IMR-90 (cell line): ENCODE results near the gene IL23A.

ENCODE experiments used
- BHLHE40 ChIP-seq: fragments of 150-350 bp; IDR thresholded peaks from 2 replicates; pipeline ENCODE4 v1.6.1; 2016; ENCODE audit warnings: mild to moderate bottlenecking, low read depth, low read length
- CEBPB ChIP-seq: IDR thresholded peaks from 2 replicates; pipeline ENCODE4 v1.6.1; 2012; ENCODE audit warnings: low read depth, low read length, improper control_type of control experiment
- FOS ChIP-seq: fragments of 150-350 bp; IDR thresholded peaks from 2 replicates; pipeline ENCODE4 v1.6.1; 2016; ENCODE audit warnings: low read depth, low read length
- POLR2A ChIP-seq: IDR thresholded peaks from 2 replicates; pipeline ENCODE4 v1.6.1; 2012; ENCODE audit warnings: mild to moderate bottlenecking, low read depth, low read length
- RAD21 ChIP-seq: IDR thresholded peaks from 2 replicates; pipeline ENCODE4 v1.6.1; 2012; ENCODE audit warnings: low read length, improper control_type of control experiment
- RFX5 ChIP-seq: IDR thresholded peaks from 2 replicates; pipeline ENCODE4 v1.8.0; 2012; ENCODE audit warnings: low read depth, mild to moderate bottlenecking, low read length, moderate library complexity
- SMC3 ChIP-seq: fragments of 150-350 bp; IDR thresholded peaks from 2 replicates; pipeline ENCODE4 v1.6.1; 2016; ENCODE audit warnings: low read depth, mild to moderate bottlenecking, antibody characterized with exemption, low read length, moderate library complexity
- USF2 ChIP-seq: fragments of 150-350 bp; IDR thresholded peaks from 2 replicates; pipeline ENCODE4 v1.6.1; 2017; ENCODE audit warnings: mild to moderate bottlenecking, antibody characterized with exemption, low read length, low read depth
- TF ChIP-seq, protein P1 (sequence below): conservative IDR thresholded peaks from 2 replicates; pipeline ENCODE4 v1.5.1; 2012; ENCODE audit warnings: mild to moderate bottlenecking, low read depth, low read length, improper control_type of control experiment
- TF ChIP-seq, protein P2 (sequence below): fragments of 150-350 bp; IDR thresholded peaks from 2 replicates; pipeline ENCODE4 v1.6.1; 2016; ENCODE audit warnings: low read depth, mild to moderate bottlenecking, low read length, moderate library complexity, borderline replicate concordance

GRCh38 chr12:56315249-56315621 is 23.4 kb upstream of the IL23A start:
- TF ChIP-seq POLR2A (no peak), CEBPB (no peak), BHLHE40 (no peak), RFX5 (no peak), RAD21 (no peak), FOS (no peak), USF2 (no peak), SMC3 (no peak)
- TF ChIP-seq, protein P1, sequence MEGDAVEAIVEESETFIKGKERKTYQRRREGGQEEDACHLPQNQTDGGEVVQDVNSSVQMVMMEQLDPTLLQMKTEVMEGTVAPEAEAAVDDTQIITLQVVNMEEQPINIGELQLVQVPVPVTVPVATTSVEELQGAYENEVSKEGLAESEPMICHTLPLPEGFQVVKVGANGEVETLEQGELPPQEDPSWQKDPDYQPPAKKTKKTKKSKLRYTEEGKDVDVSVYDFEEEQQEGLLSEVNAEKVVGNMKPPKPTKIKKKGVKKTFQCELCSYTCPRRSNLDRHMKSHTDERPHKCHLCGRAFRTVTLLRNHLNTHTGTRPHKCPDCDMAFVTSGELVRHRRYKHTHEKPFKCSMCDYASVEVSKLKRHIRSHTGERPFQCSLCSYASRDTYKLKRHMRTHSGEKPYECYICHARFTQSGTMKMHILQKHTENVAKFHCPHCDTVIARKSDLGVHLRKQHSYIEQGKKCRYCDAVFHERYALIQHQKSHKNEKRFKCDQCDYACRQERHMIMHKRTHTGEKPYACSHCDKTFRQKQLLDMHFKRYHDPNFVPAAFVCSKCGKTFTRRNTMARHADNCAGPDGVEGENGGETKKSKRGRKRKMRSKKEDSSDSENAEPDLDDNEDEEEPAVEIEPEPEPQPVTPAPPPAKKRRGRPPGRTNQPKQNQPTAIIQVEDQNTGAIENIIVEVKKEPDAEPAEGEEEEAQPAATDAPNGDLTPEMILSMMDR = no peak
- TF ChIP-seq, protein P2, sequence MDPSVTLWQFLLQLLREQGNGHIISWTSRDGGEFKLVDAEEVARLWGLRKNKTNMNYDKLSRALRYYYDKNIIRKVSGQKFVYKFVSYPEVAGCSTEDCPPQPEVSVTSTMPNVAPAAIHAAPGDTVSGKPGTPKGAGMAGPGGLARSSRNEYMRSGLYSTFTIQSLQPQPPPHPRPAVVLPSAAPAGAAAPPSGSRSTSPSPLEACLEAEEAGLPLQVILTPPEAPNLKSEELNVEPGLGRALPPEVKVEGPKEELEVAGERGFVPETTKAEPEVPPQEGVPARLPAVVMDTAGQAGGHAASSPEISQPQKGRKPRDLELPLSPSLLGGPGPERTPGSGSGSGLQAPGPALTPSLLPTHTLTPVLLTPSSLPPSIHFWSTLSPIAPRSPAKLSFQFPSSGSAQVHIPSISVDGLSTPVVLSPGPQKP = no peak
